IMR-90 (cell line): ENCODE data around the gene KCNH4.

ENCODE experiments used
- BHLHE40 ChIP-seq: fragments of 150-350 bp; IDR thresholded peaks from 2 replicates; pipeline ENCODE4 v1.6.1; 2016; ENCODE audit warnings: mild to moderate bottlenecking, low read depth, low read length
- CEBPB ChIP-seq: IDR thresholded peaks from 2 replicates; pipeline ENCODE4 v1.6.1; 2012; ENCODE audit warnings: low read depth, low read length, improper control_type of control experiment
- CTCF ChIP-seq: conservative IDR thresholded peaks from 2 replicates; pipeline ENCODE4 v1.5.1; 2012; ENCODE audit warnings: mild to moderate bottlenecking, low read depth, low read length, improper control_type of control experiment
- ELK1 ChIP-seq: fragments of 150-350 bp; IDR thresholded peaks from 2 replicates; pipeline ENCODE4 v1.6.1; 2016; ENCODE audit warnings: low read depth, mild to moderate bottlenecking, low read length, moderate library complexity, borderline replicate concordance
- FOS ChIP-seq: fragments of 150-350 bp; IDR thresholded peaks from 2 replicates; pipeline ENCODE4 v1.6.1; 2016; ENCODE audit warnings: low read depth, low read length
- MAFK ChIP-seq: IDR thresholded peaks from 2 replicates; pipeline ENCODE4 v1.6.1; 2012; ENCODE audit warnings: low read depth, low read length, improper control_type of control experiment
- MAZ ChIP-seq: IDR thresholded peaks from 2 replicates; pipeline ENCODE4 v1.6.1; 2012; ENCODE audit warnings: low read depth, mild to moderate bottlenecking, low read length, improper control_type of control experiment, moderate library complexity, borderline replicate concordance
- NFE2L2 ChIP-seq: fragments of 150-350 bp; IDR thresholded peaks from 2 replicates; pipeline ENCODE4 v1.6.1; 2016; ENCODE audit warnings: low read depth, mild to moderate bottlenecking, low read length
- POLR2A ChIP-seq: IDR thresholded peaks from 2 replicates; pipeline ENCODE4 v1.6.1; 2012; ENCODE audit warnings: mild to moderate bottlenecking, low read depth, low read length
- RAD21 ChIP-seq: IDR thresholded peaks from 2 replicates; pipeline ENCODE4 v1.6.1; 2012; ENCODE audit warnings: low read length, improper control_type of control experiment
- RCOR1 ChIP-seq: IDR thresholded peaks from 2 replicates; pipeline ENCODE4 v1.6.1; 2012; ENCODE audit warnings: mild to moderate bottlenecking, low read length, improper control_type of control experiment; ENCODE audit not compliant: insufficient replicate concordance
- RFX5 ChIP-seq: IDR thresholded peaks from 2 replicates; pipeline ENCODE4 v1.8.0; 2012; ENCODE audit warnings: low read depth, mild to moderate bottlenecking, low read length, moderate library complexity
- SMC3 ChIP-seq: fragments of 150-350 bp; IDR thresholded peaks from 2 replicates; pipeline ENCODE4 v1.6.1; 2016; ENCODE audit warnings: low read depth, mild to moderate bottlenecking, antibody characterized with exemption, low read length, moderate library complexity
- USF2 ChIP-seq: fragments of 150-350 bp; IDR thresholded peaks from 2 replicates; pipeline ENCODE4 v1.6.1; 2017; ENCODE audit warnings: mild to moderate bottlenecking, antibody characterized with exemption, low read length, low read depth

GRCh38 chr17:42135664-42136653, 45.0 kb downstream of the KCNH4 start:
- TF ChIP-seq CEBPB (peak; percentile 14; the same call in 1 of the 2 replicates), POLR2A (no peak), CTCF (no peak), BHLHE40 (peak; percentile 58; the same call in 1 of the 2 replicates), SMC3 (no peak), MAZ (no peak), USF2 (no peak), RFX5 (no peak), ELK1 (no peak), RAD21 (no peak), FOS (no peak), NFE2L2 (no peak), MAFK (no peak), RCOR1 (no peak)
